K562 (cell line): ENCODE data around the gene RHOA. TPM values are rescaled to one million over a fixed set of nuclear protein-coding genes. Genes with fewer than 3 reads are reported as not detected.

Source experiments
- ATAC-seq: fragments of 200-7000 bp; cut with Tn5 transposase; 3 replicates; pipeline ENCODE4 v1.9.1; 2020; ENCODE audit warnings: moderate library complexity
- BruUV-seq: library from RNA; stranded (reverse); fragments of 400-500 nt; replicated peaks from 2 replicates; lab custom pipeline; 2021; lab: Mats Ljungman, UMichigan
- CTCF ChIA-PET: fragments of 300-600 bp; formaldehyde crosslinking; extraction: SDS; loops from one replicate; lab custom pipeline; 2021; ENCODE audit warnings: low intra/inter-chr PET ratio; lab: Yijun Ruan, JAX
- POLR2A ChIA-PET: fragments of 300-600, 350-650 bp; sonication (Branson Sonifier 250); formaldehyde crosslinking; extraction: SDS; loops from one replicate; lab custom pipeline; 2021; ENCODE audit warnings: antibody characterized with exemption, inconsistent platforms; lab: Yijun Ruan, JAX
- DNase-seq, 4 experiments: peaks; one replicate each; pipeline versions ENCODE4 v3.0.0 to v3.0.0-alpha.2; 2011 to 2018; ENCODE audit warnings: low spot score in 3 of 4, mixed read lengths in 3 of 4; ENCODE audit errors: extremely low read depth in 1 of 4
- FAIRE-seq: peaks from 2 replicates; lab custom pipeline; 2011; peaks lifted over from hg19 to GRCh38; lab: Jason Lieb, UNC
- H2AFZ ChIP-seq: 2 replicates; pipeline ENCODE4 v1.6.0; 2011; ENCODE audit warnings: low read depth, low read length, control low read depth, inconsistent platforms
- H3K27ac ChIP-seq: fragments of 200-600 bp; 3 replicates; pipeline ENCODE4 v1.8.0; 2011; ENCODE audit warnings: low read depth, mild to moderate bottlenecking, control low read depth, inconsistent platforms, low read length, moderate library complexity, mixed read lengths; ENCODE audit errors: extremely low read depth
- H3K27me3 ChIP-seq, 2 experiments: fragments of 300-600 bp in 1 of 2; 2 replicates in 1 of 2; 3 replicates in 1 of 2; pipeline versions ENCODE4 v1.6.0 to v1.8.0; 2011; ENCODE audit warnings: inconsistent platforms in 2 of 2, low read length in 2 of 2, mild to moderate bottlenecking in 1 of 2, mixed read lengths in 1 of 2, moderate library complexity in 1 of 2; ENCODE audit not compliant: control insufficient read depth in 2 of 2, insufficient read depth in 2 of 2
- H3K36me3 ChIP-seq: fragments of 300-600 bp; 3 replicates; pipeline ENCODE4 v1.8.0; 2011; ENCODE audit warnings: mild to moderate bottlenecking, low read length, inconsistent platforms; ENCODE audit not compliant: control insufficient read depth, insufficient read depth
- H3K4me1 ChIP-seq, 2 experiments: fragments of 200-600 bp in 1 of 2; replicated peaks in 1 of 2; 2 replicates in 1 of 2; 3 replicates in 1 of 2; pipeline versions ENCODE4 v1.5.1 to v1.8.0; 2011; ENCODE audit warnings: inconsistent platforms in 2 of 2, low read length in 2 of 2, mild to moderate bottlenecking in 1 of 2, mixed read lengths in 1 of 2, moderate library complexity in 1 of 2; ENCODE audit not compliant: control insufficient read depth in 2 of 2, insufficient read depth in 2 of 2
- H3K4me2 ChIP-seq: 2 replicates; pipeline ENCODE4 v1.6.1; 2011; ENCODE audit warnings: low read length, control low read depth, inconsistent platforms, mixed read lengths; ENCODE audit not compliant: insufficient read depth
- H3K4me3 ChIP-seq: fragments of 200-600 bp; sonication (generic), shearing (Covaris generic); 2 replicates; pipeline ENCODE4 v1.5.1; 2016; ENCODE audit warnings: control low read depth, inconsistent platforms
- H3K79me2 ChIP-seq: fragments of 200-600 bp; 3 replicates; pipeline ENCODE4 v1.8.0; 2011; ENCODE audit warnings: low read length, inconsistent platforms; ENCODE audit not compliant: control insufficient read depth, insufficient read depth
- H3K9ac ChIP-seq, 2 experiments: 2 replicates each; pipeline versions ENCODE4 v1.6.0 to v1.6.1; 2011; ENCODE audit warnings: low read depth in 2 of 2, low read length in 2 of 2, control low read depth in 1 of 2, inconsistent platforms in 1 of 2, mild to moderate bottlenecking in 1 of 2, mixed read lengths in 1 of 2; ENCODE audit not compliant: insufficient read depth in 1 of 2
- H3K9me1 ChIP-seq: one replicate; pipeline ENCODE4 v1.6.0; 2011; ENCODE audit warnings: inconsistent platforms, mild to moderate bottlenecking, low read length, moderate library complexity; ENCODE audit not compliant: control insufficient read depth, insufficient read depth
- H3K9me3 ChIP-seq: replicated peaks from 2 replicates; pipeline ENCODE4 v1.5.1; 2011; ENCODE audit warnings: low read depth, low read length, inconsistent platforms; ENCODE audit not compliant: control insufficient read depth, insufficient read depth
- H4K20me1 ChIP-seq: replicated peaks from 2 replicates; pipeline ENCODE4 v1.6.1; 2011; ENCODE audit warnings: low read length, inconsistent platforms, mixed read lengths; ENCODE audit not compliant: control insufficient read depth, insufficient read depth
- C11orf30 ChIP-seq: fragments of 450-650 bp; IDR thresholded peaks from 2 replicates; pipeline ENCODE4 v1.6.1; 2016; ENCODE audit warnings: low read depth, mild to moderate bottlenecking
- RAD51 ChIP-seq: fragments of 450-650 bp; IDR thresholded peaks from 2 replicates; pipeline ENCODE4 v1.7.1; 2016; ENCODE audit warnings: low read depth, mild to moderate bottlenecking, borderline replicate concordance
- ZKSCAN1 ChIP-seq: fragments of 150-350 bp; IDR thresholded peaks from 2 replicates; pipeline ENCODE4 v1.6.1; 2016; ENCODE audit warnings: low read depth, low read length
- ZNF740 ChIP-seq, 3 experiments: fragments of 200-800 bp in 1 of 3; sonication (Bioruptor generic) in 1 of 3; sonication (generic) in 1 of 3; formaldehyde crosslinking in 1 of 3; IDR thresholded peaks; 2 replicates each; pipeline versions ENCODE4 v1.6.1 to v1.8.0; 2016 to 2022; ENCODE audit warnings: mild to moderate bottlenecking in 2 of 3, missing compliant biosample characterization in 2 of 3, missing genetic modification characterization in 2 of 3, missing genetic modification reagents in 1 of 3
- ZNF830 ChIP-seq: fragments of 250-450 bp; sonication (Bioruptor Pico); IDR thresholded peaks from 2 replicates; pipeline ENCODE4 v1.5.0; 2021; ENCODE audit warnings: mild to moderate bottlenecking
- WGBS: fragments of 100-300 bp; shearing (Covaris generic); methylation state at CpG from one replicate; pipeline ENCODE4 v1.1.6; 2016; ENCODE audit warnings: low coverage, mixed read lengths; ENCODE audit not compliant: insufficient coverage; ENCODE audit errors: missing lambda C conversion rate; 5-methylcytosine and 5-hydroxymethylcytosine counted together
- in situ Hi-C: fragments of 300-500 bp; cut with MboI; formaldehyde crosslinking; loops from 4 replicates; pipeline ENCODE4 v1.15.0; 2018; ENCODE audit warnings: inconsistent platforms, mixed read lengths
- intact Hi-C: fragments of 100-400 bp; cut with micrococcal nuclease; formaldehyde crosslinking; loops from 2 replicates; pipeline ENCODE4 v1.14.2; 2022
- polyA plus RNA-seq, 8 experiments: library from polyadenylated mRNA; depleted of rRNA in 4 of 8; stranded (reverse) in 5 of 8; unstranded in 3 of 8; fragments of >200 nt; fragmentation: Nextera tagmentation in 2 of 8; fragmentation: Illumina TruSeq in 1 of 8; extraction: Ambion mirVana in 2 of 8; extraction: Trizol in 1 of 8; gene quantifications; 2 replicates each; pipeline versions ENCODE4 v1.2.1 to v1.2.3, GENCODE V29; 2011 to 2014; ENCODE audit warnings: inconsistent platforms in 1 of 8, missing spikeins in 1 of 8
- total RNA-seq, 7 experiments: library from RNA; depleted of rRNA in 6 of 7; stranded (reverse); fragments of >200 nt in 6 of 7; fragmentation: Illumina TruSeq in 2 of 7; extraction: Trizol in 2 of 7; gene quantifications; 2 replicates each; pipeline versions ENCODE4 v1.2.1 to v1.2.3, GENCODE V29; 2011 to 2021; ENCODE audit warnings: low replicate concordance in 1 of 7

Gene RHOA
- total and polyA plus RNA-seq, 9 of the 15 experiments (the other 6 are each of a cell fraction or from before 2014, with no cell fraction given): 136 to 540 (median 236) TPM

- CTCF ChIA-PET: no interaction called here
- H4K20me1 ChIP-seq: no peaks in the 10 kb centered on the region
Measured at GRCh38 chr3:49416867-49417266, 5.1 kb upstream of the RHOA start.

GRCh38 chr3:49415931-49416601 lies 4.3 kb upstream of the RHOA start:
- Histone ChIP-seq H3K27me3 (no peaks in the 10 kb centered on the region), H3K4me1 (peaks cover 12 to 25% of the 10 kb centered on the region in 2 experiments; a peak in 4 of 5 replicates), H3K9ac (no peak overlapping the region), H2AFZ (no peak overlapping the region), H3K9me1 (no peaks in the 10 kb centered on the region), H3K4me2 (no peak overlapping the region), H3K79me2 (peaks cover 23% of the 10 kb centered on the region), H4K20me1 (no peaks in the 10 kb centered on the region), H3K27ac (no peak overlapping the region), H3K4me3 (no peak overlapping the region), H3K9me3 (no peaks in the 10 kb centered on the region), H3K36me3 (peaks cover 14% of the 10 kb centered on the region; the same call in 2 of the 3 replicates)
- FAIRE-seq (no peak), DNase-seq (no peak), ATAC-seq (no peak)
- WGBS: 50% methylated on average over 4 of the region's 4 CpGs
- POLR2A ChIA-PET: interaction anchor here (0.7 to 0.8 kb wide), 2 partner anchors 24 to 54 kb away, joined by 3 to 5 read pairs; no protein-coding TSS in a partner anchor
- intact Hi-C loops: no loop called here
- no TSS peak for BruUV-seq
- in situ Hi-C loops: no loop called here
- CTCF ChIA-PET: interaction anchor here (0.9 kb wide), 1 partner anchor 33 kb away, joined by 3 read pairs; no protein-coding TSS in a partner anchor
- TF ChIP-seq ZNF740 (CRISPR knock-in tag; IDR thresholded peaks at IDR 0.05): no peak
- TF ChIP-seq ZNF740 (tag; IDR thresholded peaks at IDR 0.05): no peak
- no peak for TF ChIP-seq RAD51

More at GRCh38 chr3:49416867-49417266, 5.1 kb upstream of the RHOA start:
- H3K79me2 ChIP-seq: peaks cover 16% of the 10 kb centered on the region
- in situ Hi-C loops (no loop called here), intact Hi-C loops (no loop called here)
- BruUV-seq: no TSS peak
- H3K27me3 ChIP-seq: no peaks in the 10 kb centered on the region
- H3K4me2 ChIP-seq: no peak overlapping the region
- DNase-seq (peak in 1 of 4 experiments; percentile 2), FAIRE-seq (no peak), ATAC-seq (no peak)
- POLR2A ChIA-PET: no interaction called here
- H3K9ac ChIP-seq: no peak overlapping the region; a peak in 1 of 4 replicates
- peaks cover 14 to 25% of the 10 kb centered on the region in 2 experiments; a peak in 4 of 5 replicates for H3K4me1 ChIP-seq
- TF ChIP-seq C11orf30: 0 out of 2 replicates have a peak, but pooled peaks have one; percentile 6
- no peak for TF ChIP-seq ZNF830 (CRISPR knock-in tag)
- TF ChIP-seq ZKSCAN1: peak; percentile 82
- H2AFZ ChIP-seq: no peak overlapping the region
- H3K9me1 ChIP-seq: no peaks in the 10 kb centered on the region
- H3K27ac ChIP-seq: no peak overlapping the region; the same call in 2 of the 3 replicates
- 75% methylated on average over 2 of the region's 2 CpGs for WGBS
- no peaks in the 10 kb centered on the region for H3K9me3 ChIP-seq
- H3K36me3 ChIP-seq: peaks cover 14% of the 10 kb centered on the region; the same call in 2 of the 3 replicates
- H3K4me3 ChIP-seq: no peak overlapping the region
